OCI-LY3 (cell line): Measurements from ENCODE around the gene LAPTM5.

ENCODE experiments used
- CTCF ChIP-seq: fragments of 200-600, 300-600 bp; sonication (generic); IDR thresholded peaks from 2 replicates; pipeline ENCODE4 v1.5.1; 2014; ENCODE audit warnings: antibody characterized with exemption, low read length, low read depth
- EZH2phosphoT487 ChIP-seq: fragments of 200-600 bp; shearing (Covaris generic); IDR thresholded peaks from 2 replicates; pipeline ENCODE4 v1.6.1; 2018; ENCODE audit warnings: antibody characterized with exemption, mixed run types, low read depth

GRCh38 chr1:30727824-30728223 lies 29.8 kb downstream of the LAPTM5 start:
- TF ChIP-seq CTCF (no peak), EZH2phosphoT487 (no peak)
